GM19324 (cell line): ENCODE results near the gene ACAT2.
A peak's percentile ranks its signal among the peaks of the same experiment; 100 is the strongest.
"Not testable (repeated sequence)": the region's sequence is repeated elsewhere in the genome, so short reads cannot be mapped to it uniquely, and the experiment has no call there.

ENCODE experiments used
- ATAC-seq: cut with Tn5 transposase; IDR thresholded peaks from one replicate; pipeline ENCODE4 v1.9.1; 2021; ENCODE audit warnings: mild to moderate bottlenecking, moderate library complexity; ENCODE audit not compliant: unreplicated experiment, low FRiP score

Gene ACAT2

DNA sequence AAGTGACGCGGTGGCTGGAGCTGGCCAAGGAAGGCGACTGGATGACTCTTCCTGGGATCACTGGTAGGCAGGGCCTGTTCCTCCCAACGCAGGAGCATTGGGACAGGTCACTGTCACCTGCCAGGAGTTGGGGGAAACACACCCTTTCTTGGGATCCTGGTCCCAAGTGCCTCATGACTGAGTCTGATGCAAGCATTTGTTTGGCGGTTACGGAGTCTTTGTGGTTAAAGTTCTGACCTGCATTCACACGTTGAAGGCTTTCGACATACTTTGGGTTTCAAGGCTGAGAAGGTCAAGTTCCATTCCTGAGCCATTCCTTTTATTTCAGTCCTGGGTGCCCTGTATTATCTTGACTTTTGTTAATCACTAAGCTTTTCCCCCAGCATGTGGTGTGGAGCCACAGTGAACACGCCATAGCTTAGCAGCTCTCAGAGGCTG is 44.2 kb downstream of the ACAT2 start:
- ATAC-seq: no peak

DNA sequence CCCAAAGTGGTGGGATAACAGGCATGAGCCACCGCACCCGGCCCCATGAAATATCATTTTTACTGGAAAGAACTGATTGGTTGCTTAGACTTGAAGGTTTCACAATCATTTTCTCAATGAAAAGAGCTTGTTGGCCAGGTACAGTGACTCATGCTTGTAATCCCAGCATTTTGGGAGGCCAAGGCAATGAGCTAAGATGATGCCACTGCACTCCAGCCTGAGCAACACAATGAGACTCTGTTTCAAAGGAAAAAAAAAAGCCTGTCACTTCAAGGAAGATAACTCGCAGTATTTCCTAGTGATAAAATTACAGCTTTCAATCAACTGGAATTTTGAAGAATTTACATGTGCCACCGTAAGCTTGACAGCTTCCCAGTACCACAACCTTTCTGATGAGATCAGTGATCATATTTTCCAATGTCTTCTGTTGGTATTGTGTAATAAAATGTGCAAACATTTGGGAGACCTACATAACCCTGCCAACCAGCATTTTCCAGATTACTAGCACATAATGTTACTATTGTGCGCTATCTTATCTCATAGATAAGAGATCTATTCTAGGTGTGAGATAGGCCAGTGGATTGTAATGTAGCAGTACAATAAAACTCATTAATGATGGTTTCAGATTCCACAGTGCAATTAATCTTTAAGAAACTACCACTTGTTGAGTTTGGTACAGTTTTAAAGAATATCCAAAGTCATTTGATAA is 45.5 kb downstream of the ACAT2 start:
- ATAC-seq: no peak

DNA sequence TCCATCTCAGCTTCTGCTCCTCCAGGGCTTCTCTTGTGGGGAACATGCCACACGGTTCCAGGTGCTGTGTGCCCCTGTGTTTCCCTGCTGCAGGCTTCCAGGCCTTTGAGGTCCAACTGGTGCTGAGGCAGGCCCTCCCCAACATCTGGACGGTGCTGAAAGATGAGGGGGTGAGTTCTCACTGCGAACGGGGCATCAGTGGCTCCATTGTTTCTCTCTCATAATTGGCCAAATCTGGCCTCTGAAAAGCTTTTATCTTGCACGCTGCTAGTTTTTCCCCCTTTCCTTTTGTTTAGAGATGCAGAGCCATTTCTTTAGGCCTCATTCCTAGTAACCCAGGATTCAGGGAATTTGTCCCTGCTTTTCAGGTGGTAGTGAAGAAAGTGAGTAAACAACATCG is 46.8 kb downstream of the ACAT2 start:
- ATAC-seq: no peak

GRCh38 chr6:159809149-159809548 is 47.3 kb downstream of the ACAT2 start:
- no peak for ATAC-seq

GRCh38 chr6:159813781-159814180 is 51.9 kb downstream of the ACAT2 start:
- no peak for ATAC-seq

DNA sequence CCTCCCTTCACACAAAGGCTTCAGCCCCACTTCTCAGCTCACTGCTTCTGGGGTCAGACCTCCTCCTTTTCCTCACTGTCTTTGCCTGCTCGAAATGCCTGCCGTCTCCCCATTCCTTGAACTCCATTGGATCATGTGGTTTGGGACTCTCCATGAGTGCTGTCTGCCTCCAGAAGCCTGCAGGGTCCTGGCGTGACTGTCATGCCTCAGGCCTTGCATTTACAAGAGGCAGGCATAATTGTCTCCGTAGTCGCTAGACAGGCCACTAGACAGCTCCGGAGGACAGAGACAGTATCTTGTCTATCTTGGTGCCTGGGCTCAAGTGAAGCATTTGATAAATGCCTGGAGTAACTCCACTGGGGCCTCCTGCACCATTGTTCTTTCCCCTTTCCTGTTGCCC is 53.6 kb downstream of the ACAT2 start:
- no peak for ATAC-seq

GRCh38 chr6:159816775-159817174 is 54.9 kb downstream of the ACAT2 start:
- not testable (repeated sequence) for ATAC-seq

DNA sequence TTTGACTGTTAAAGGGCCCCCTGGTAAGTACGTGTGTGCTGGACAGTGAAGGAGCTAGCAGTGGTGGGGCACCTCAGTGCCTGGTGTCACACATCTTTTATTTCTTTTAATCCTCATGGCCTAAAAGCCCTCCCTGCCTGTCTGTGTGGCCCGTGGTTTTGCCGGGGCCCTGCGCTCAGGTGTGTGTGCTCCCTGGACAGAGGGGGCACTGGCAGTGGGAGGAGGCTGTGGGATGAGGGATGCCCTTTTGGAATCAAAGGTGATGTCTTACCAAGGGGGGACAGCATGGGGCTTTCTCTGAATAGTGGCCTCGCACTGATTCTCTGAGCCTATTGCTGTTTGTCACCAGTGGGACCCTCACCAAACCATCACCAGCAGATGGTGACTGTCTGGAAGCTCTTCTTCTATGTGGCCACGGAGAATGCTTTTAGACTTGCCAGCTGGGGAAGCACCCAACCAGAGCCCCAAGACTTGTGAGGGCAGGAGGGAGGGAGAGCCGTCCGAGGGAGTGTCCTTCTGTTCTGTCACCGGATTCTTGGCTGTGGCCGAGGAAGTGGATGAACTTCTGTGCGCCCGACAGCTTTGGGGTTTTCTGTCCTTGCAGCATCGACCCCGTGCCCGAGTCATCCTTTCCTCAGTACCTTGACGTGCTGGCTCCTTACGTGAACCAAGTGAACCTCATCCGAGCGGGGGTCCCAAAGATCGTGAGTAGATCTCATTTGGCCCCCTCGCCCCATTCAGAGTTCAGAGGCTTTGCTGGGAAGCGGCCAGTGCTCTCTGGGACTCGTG is 56.3 kb downstream of the ACAT2 start:
- ATAC-seq: no peak

GRCh38 chr6:159819098-159819497 is 57.3 kb downstream of the ACAT2 start:
- ATAC-seq: no peak

GRCh38 chr6:159819932-159820640 is 58.2 kb downstream of the ACAT2 start:
- peak; percentile 75 for ATAC-seq

DNA sequence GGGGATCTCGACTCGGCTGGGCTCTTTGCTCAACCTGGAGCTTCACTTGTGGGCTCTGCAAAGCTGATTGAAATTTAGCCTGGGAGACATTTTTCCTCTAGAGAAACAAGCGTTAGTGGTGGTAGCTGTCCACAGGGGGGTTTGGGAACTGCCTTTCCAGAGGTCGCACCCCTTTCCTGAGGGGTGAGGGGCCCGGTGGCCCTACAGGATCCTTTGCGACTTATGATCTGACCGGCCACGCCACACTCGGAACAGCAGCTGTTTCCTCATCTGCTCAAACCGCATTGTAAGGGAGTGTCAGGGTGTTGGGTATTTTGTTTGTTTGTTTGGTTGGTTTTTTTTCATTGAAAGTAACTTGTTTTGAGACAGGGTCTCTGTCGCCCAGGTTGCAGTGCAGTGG is 59.3 kb downstream of the ACAT2 start:
- no peak for ATAC-seq

DNA sequence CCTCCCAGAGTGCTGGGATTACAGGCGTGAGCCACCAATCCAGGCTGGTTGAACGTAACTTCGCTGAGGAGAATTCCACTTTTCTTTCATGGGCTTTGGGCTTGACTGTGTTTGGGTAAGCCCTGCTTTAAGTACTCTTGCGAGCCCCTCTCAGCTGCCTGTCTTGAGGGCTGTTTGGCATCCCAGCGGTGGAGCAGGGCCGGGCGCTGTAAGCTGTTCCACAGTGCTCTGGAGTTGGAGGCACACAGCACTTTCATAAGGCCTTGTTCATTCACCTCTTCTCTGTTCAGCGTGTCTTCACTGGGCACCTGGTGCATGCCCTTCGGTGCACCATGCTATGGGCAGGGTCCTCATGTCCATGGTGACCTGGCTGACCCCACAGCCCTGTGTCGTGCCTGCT is 59.9 kb downstream of the ACAT2 start:
- no peak for ATAC-seq

DNA sequence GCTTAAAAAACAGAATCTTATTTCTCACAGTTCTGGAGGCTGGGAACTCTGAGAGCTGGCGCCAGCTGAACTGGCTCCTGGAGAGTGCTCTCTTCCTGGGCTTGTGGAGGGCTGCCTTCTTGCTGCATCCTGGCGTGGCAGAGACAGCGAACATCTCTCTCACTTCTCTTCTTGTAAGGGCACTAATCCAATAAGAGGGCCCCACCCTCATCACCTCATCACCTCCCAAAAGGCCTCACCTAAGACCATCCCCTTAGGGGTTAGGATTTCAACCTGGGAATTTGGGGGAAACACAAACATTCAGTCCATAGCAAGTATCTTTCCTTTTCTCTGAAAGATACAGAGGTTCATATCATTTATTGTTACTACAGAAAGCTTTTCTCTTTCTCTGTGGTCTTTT is 62.1 kb downstream of the ACAT2 start:
- no peak for ATAC-seq

- not testable (repeated sequence) for ATAC-seq
Measured at GRCh38 chr6:159824690-159825089, 62.8 kb downstream of the ACAT2 start.

GRCh38 chr6:159826004-159826403 is 64.2 kb downstream of the ACAT2 start:
- no peak for ATAC-seq

DNA sequence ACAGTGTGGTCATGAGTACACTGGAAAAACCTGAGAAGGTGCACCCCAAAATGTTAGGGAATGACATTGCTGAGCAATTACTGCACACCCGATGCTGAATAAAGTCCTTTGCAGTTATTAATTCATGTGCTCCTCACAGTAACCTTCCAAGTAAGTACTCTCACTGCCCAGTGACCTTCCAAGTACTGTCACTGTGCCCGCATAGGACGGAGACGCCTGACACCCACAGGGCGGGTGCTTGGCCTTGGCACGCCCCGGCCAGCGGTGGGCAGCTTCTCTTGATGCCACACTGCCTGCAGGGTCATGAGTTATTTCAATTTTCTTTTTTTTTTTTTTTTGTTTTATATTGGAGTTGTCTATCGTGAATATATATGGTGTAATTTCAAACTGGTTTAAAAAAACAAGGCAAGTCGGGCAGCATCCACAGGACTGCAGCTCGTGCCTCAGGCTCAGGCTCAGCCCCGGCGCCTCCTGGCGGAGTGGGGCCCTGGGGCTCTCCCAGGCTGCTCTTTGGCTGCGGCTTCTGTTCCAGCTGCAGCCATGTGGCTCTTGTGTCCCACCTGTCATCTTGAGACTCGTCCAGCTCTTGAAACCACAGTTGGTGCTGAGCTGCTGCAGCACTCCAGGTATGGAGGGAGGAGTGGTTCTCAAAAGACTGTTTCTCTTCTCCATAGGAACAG is 65.3 kb downstream of the ACAT2 start:
- no peak for ATAC-seq

- ATAC-seq: no peak
Measured at GRCh38 chr6:159828074-159828473, 66.2 kb downstream of the ACAT2 start.
